Spinal cord (tissue), 10 donors: Measurements from ENCODE around the gene NFIX. TPM values are rescaled to one million over a fixed set of nuclear protein-coding genes. Genes with fewer than 3 reads are reported as not detected.

Experiments used
- DNase-seq, 6 donors: peaks; one replicate each; pipeline versions ENCODE4 v3.0.0 to v3.0.0-alpha.2; 2013 to 2015; ENCODE audit warnings: low spot score in 6 of 6, low read depth in 4 of 6
- H3K27ac ChIP-seq: one replicate; pipeline ENCODE4 v1.5.1; 2013; ENCODE audit warnings: low read depth, low read length, control low read depth
- H3K27me3 ChIP-seq: one replicate; pipeline ENCODE4 v1.6.1; 2013; ENCODE audit warnings: low read length; ENCODE audit not compliant: control insufficient read depth, insufficient read depth
- H3K36me3 ChIP-seq: one replicate; pipeline ENCODE4 v1.6.1; 2013; ENCODE audit warnings: low read length; ENCODE audit not compliant: control insufficient read depth, insufficient read depth
- H3K4me1 ChIP-seq: one replicate; pipeline ENCODE4 v1.6.1; 2013; ENCODE audit warnings: low read length; ENCODE audit not compliant: control insufficient read depth, insufficient read depth
- H3K4me3 ChIP-seq: one replicate; pipeline ENCODE4 v1.5.1; 2013; ENCODE audit warnings: low read depth, low read length, control low read depth
- H3K9me3 ChIP-seq: one replicate; pipeline ENCODE4 v1.6.1; 2013; ENCODE audit warnings: low read length; ENCODE audit not compliant: control insufficient read depth, insufficient read depth
- WGBS: methylation state at CpG from one replicate; pipeline ENCODE4 v1.1.5; 2013; ENCODE audit warnings: missing lambda C conversion rate; ENCODE audit not compliant: insufficient coverage; 5-methylcytosine and 5-hydroxymethylcytosine counted together
- polyA plus RNA-seq, 2 donors: library from polyadenylated mRNA; unstranded; fragments of 120-200 nt; gene quantifications; one replicate each; pipeline ENCODE4 v1.2.1, GENCODE V29; 2013; ENCODE audit not compliant: insufficient read length in 2 of 2
- total RNA-seq, 2 donors: library from RNA; depleted of rRNA in 1 of 2; stranded (reverse); fragments of 120-200 nt in 1 of 2; fragments of >200 nt in 1 of 2; gene quantifications; one replicate each; pipeline versions ENCODE4 v1.2.3 to v1.2.4, GENCODE V29; 2013 to 2014
- donor health status: healthy.

Gene NFIX
- total and polyA plus RNA-seq, 4 donors: 53.3 to 198 (median 118) TPM

DNA sequence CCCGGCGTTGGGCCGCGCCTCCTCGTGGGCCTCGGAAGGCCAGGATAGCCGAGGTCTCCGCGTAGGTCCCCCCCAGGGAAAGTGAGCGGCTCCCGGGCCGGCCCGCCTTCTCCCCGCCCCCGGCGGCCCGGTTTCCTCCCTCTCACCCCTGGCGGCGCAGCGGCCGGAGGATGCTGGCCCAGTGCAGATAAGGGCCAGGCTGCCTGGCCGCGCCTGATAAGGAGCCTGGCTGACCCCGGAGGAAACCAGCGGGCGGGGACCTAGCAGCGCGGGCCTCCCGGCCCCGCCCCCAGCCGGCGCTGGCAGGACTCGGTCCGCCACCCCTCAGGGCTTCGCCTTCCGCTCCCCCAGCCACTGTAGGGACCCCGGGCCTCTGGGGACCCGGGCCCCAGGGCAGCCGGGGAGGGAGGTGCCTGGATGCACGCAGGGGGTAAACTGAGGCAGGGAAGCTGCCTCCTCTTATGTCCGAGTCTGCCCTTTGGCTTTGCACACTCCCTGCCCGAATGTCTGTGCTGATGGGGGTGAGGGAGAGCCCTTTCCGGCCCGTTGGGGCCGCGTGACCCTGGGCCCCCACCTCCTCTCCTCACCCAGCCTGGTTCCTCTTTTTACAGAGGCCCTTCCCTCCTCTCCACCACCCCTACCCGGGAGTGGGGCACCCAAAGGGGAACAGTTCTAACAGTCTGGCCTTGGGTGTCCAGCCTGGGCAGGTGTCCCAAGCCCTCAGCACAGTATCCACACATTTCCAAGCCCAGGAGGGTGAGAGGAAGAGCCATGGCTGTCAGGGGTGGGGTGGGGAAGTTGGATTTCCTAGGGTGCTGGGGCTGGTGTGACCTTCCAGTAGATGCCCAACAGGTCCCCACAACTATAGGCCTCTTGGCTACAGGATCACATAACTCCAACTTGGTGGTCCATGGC is 107.6 kb downstream of the NFIX start, which contains the start of gene LYL1:
Gene LYL1, minus strand, starts transcription at position 193 of the 915 bp plus-strand sequence. CDS start 1,687 bp downstream, outside the sequence.
- H3K36me3 ChIP-seq: peaks cover 66% of the 10 kb centered on the region
- DNase-seq: peak in 1 of 6 donors; percentile 57
- peaks cover 28% of the 10 kb centered on the region for H3K27me3 ChIP-seq
- no peaks in the 10 kb centered on the region for H3K9me3 ChIP-seq
- peak within 1 kb of the TSS; percentile 40 for H3K27ac ChIP-seq
- WGBS: 14% methylated on average over 42 of the region's 47 CpGs
- peaks cover 62% of the 10 kb centered on the region for H3K4me1 ChIP-seq
- H3K4me3 ChIP-seq: peak within 1 kb of the TSS; percentile 26

GRCh38 chr19:13103581-13104359 is 108.5 kb downstream of the NFIX start:
- 80% methylated on average over 6 of the region's 13 CpGs for WGBS
- H3K27ac ChIP-seq: peak overlapping the region; percentile 16

GRCh38 chr19:13104360-13104847 is 109.1 kb downstream of the NFIX start:
- DNase-seq: no peak
- peaks cover 49% of the 10 kb centered on the region for H3K4me1 ChIP-seq
- H3K4me3 ChIP-seq: no peak overlapping the region
- peaks cover 17% of the 10 kb centered on the region for H3K27me3 ChIP-seq
- H3K36me3 ChIP-seq: peaks cover 73% of the 10 kb centered on the region
- 33% methylated on average over 32 of the region's 33 CpGs for WGBS
- no peaks in the 10 kb centered on the region for H3K9me3 ChIP-seq
- H3K27ac ChIP-seq: peak overlapping the region; percentile 52

More at GRCh38 chr19:13103581-13104359, 108.5 kb downstream of the NFIX start:
- H3K4me1 ChIP-seq: peaks cover 54% of the 10 kb centered on the region
- DNase-seq: no peak
- H3K36me3 ChIP-seq: peaks cover 72% of the 10 kb centered on the region
- H3K4me3 ChIP-seq: no peak overlapping the region
- H3K9me3 ChIP-seq: no peaks in the 10 kb centered on the region
- H3K27me3 ChIP-seq: peaks cover 22% of the 10 kb centered on the region

GRCh38 chr19:13104848-13105711 is 109.8 kb downstream of the NFIX start:
- Histone ChIP-seq H3K4me3 (no peak overlapping the region), H3K27me3 (peaks cover 11% of the 10 kb centered on the region), H3K4me1 (peaks cover 43% of the 10 kb centered on the region), H3K36me3 (peaks cover 74% of the 10 kb centered on the region), H3K9me3 (no peaks in the 10 kb centered on the region), H3K27ac (peak overlapping the region; percentile 52)
- 79% methylated on average over 14 of the region's 29 CpGs for WGBS
- DNase-seq: no peak

DNA sequence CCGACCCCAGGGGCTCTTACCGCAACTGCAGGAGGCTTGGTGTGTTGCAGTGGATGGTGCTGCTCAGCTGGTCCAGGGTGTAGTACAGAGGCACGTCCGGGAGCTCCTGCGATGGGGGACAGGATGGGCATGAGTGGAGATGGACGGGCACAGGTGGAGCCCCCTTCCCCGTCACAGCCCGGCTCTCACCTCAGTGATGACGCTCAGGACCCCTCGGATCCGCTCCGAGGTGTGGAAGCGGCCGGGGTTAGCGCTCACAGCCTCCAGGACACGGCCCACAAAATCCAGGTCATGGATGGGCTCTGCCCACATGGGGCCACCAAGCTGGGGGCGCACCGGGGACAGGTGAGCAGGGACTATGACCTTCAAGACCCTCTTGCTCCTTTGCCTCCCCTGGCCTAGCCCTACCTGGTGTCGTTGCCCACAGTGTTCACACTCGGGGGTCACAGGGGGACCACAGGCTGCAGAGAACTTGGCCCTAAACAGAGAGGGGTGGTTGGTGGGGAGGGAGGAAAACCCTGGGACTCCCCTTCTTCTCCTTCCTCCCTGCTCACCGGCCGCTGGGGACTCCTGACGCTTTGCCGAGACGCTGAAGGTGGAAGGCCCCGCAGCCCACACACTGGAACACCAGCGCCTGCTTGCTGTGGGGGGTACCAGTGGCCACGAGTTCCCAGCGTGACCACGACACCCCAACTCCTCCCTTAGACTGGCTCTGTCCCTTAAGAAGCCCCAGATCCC is 114.3 kb downstream of the NFIX start:
- Histone ChIP-seq H3K4me3 (no peak overlapping the region), H3K36me3 (peaks cover 86% of the 10 kb centered on the region), H3K4me1 (peaks cover 7% of the 10 kb centered on the region), H3K27ac (no peak overlapping the region), H3K9me3 (no peaks in the 10 kb centered on the region), H3K27me3 (no peaks in the 10 kb centered on the region)
- 96% methylated on average over 28 of the region's 30 CpGs for WGBS
- DNase-seq: no peak

- peaks cover 85% of the 10 kb centered on the region for H3K36me3 ChIP-seq
- DNase-seq: no peak
- H3K9me3 ChIP-seq: no peaks in the 10 kb centered on the region
- no peaks in the 10 kb centered on the region for H3K27me3 ChIP-seq
- no peak overlapping the region for H3K27ac ChIP-seq
- peaks cover 2% of the 10 kb centered on the region for H3K4me1 ChIP-seq
- no peak overlapping the region for H3K4me3 ChIP-seq
- WGBS: 93% methylated on average over 4 of the region's 15 CpGs
These were observed 114.9 kb downstream of the NFIX start for GRCh38 chr19:13110099-13110610.

DNA sequence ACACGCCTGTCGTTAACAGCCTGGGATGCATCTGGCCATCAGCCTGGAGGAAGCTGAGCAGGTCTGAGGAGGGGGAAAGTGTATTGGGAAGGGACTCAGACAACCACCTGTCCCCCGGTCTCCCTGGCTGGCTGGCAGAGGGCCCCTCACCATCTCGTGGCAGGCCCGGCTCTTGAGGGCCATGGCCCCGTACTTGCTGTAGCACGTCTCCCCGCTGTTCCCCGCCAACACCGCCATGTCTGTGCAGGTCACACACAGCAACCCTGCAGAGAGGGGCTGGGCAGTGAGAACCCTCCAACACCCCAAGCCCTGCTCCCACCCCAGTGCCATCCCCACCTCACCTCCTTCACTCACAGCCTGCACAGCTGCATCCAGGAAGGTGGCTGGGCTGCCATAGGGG is 117.3 kb downstream of the NFIX start:
- no peak for DNase-seq
- WGBS: 93% methylated on average over 10 of the region's 10 CpGs

GRCh38 chr19:13115936-13116281 is 120.6 kb downstream of the NFIX start:
- no peak overlapping the region for H3K27ac ChIP-seq
- no peaks in the 10 kb centered on the region for H3K9me3 ChIP-seq
- H3K4me3 ChIP-seq: peak overlapping the region; percentile 94
- DNase-seq: no peak
- no peaks in the 10 kb centered on the region for H3K27me3 ChIP-seq
- 2% methylated on average over 18 of the region's 18 CpGs for WGBS
- H3K36me3 ChIP-seq: peaks cover 48% of the 10 kb centered on the region
- H3K4me1 ChIP-seq: peaks cover 51% of the 10 kb centered on the region

More for the DNA sequence above, 117.3 kb downstream of the NFIX start:
- no peak overlapping the region for H3K27ac ChIP-seq
- no peaks in the 10 kb centered on the region for H3K27me3 ChIP-seq
- H3K36me3 ChIP-seq: peaks cover 70% of the 10 kb centered on the region
- H3K4me3 ChIP-seq: no peak overlapping the region
- H3K9me3 ChIP-seq: no peaks in the 10 kb centered on the region
- H3K4me1 ChIP-seq: peaks cover 26% of the 10 kb centered on the region
